CD4-positive, CD25-positive, alpha-beta regulatory T cell (primary cell): Measurements from ENCODE around the gene CAMKMT. TPM values are rescaled to one million over a fixed set of nuclear protein-coding genes. Genes with fewer than 3 reads are reported as not detected.
A peak's percentile ranks its signal among the peaks of the same experiment; 100 is the strongest.

Source experiments
- ATAC-seq, 2 donors: fragments of 150-1000 bp; cut with Tn5 transposase; one replicate each; pipeline ENCODE4 v1.10.0; 2021; ENCODE audit warnings: low read depth in 2 of 2, moderate number of reproducible peaks in 2 of 2, moderate library complexity in 1 of 2
- DNase-seq, 3 donors: peaks; one replicate each; pipeline versions ENCODE4 v3.0.0 to v3.0.0-alpha.2; 2012 to 2022; ENCODE audit warnings: mixed read lengths in 1 of 3
- H3K27ac ChIP-seq: one replicate; pipeline ENCODE4 v1.7.0; 2013; ENCODE audit warnings: mild to moderate bottlenecking, low read length; ENCODE audit not compliant: insufficient read depth, poor library complexity, severe bottlenecking
- H3K27me3 ChIP-seq: one replicate; pipeline ENCODE4 v1.7.0; 2013; ENCODE audit warnings: low read length; ENCODE audit not compliant: control insufficient read depth, insufficient read depth
- H3K36me3 ChIP-seq: one replicate; pipeline ENCODE4 v1.7.0; 2013; ENCODE audit warnings: mild to moderate bottlenecking, low read length, moderate library complexity; ENCODE audit not compliant: control insufficient read depth, insufficient read depth
- H3K4me1 ChIP-seq: 2 replicates; pipeline ENCODE4 v1.7.0; 2013; ENCODE audit warnings: mild to moderate bottlenecking, low read length; ENCODE audit not compliant: insufficient read depth, control insufficient read depth, poor library complexity, severe bottlenecking
- H3K4me3 ChIP-seq: one replicate; pipeline ENCODE4 v1.7.0; 2013; ENCODE audit warnings: low read depth, mild to moderate bottlenecking, low read length, moderate library complexity
- H3K9me3 ChIP-seq, 2 experiments: 1 replicate in 1 of 2; 2 replicates in 1 of 2; pipeline ENCODE4 v1.7.0; 2013; ENCODE audit warnings: low read length in 2 of 2, mild to moderate bottlenecking in 1 of 2, moderate library complexity in 1 of 2; ENCODE audit not compliant: control insufficient read depth in 2 of 2
- H3K27ac Mint-ChIP-seq, 3 donors: one replicate each; pipeline ENCODE4 v1.8.0; 2020 to 2022; ENCODE audit warnings: mild to moderate bottlenecking in 3 of 3, mixed read lengths in 3 of 3, moderate library complexity in 2 of 3
- H3K27me3 Mint-ChIP-seq: one replicate; pipeline ENCODE4 v1.8.0; 2022; ENCODE audit warnings: mild to moderate bottlenecking, mixed read lengths
- H3K36me3 Mint-ChIP-seq: one replicate; pipeline ENCODE4 v1.8.0; 2020; ENCODE audit warnings: mixed read lengths
- H3K4me1 Mint-ChIP-seq, 4 donors: one replicate each; pipeline ENCODE4 v1.8.0; 2020 to 2022; ENCODE audit warnings: mixed read lengths in 4 of 4, mild to moderate bottlenecking in 1 of 4
- H3K4me3 Mint-ChIP-seq, 4 donors: one replicate each; pipeline ENCODE4 v1.8.0; 2020 to 2022; ENCODE audit warnings: mild to moderate bottlenecking in 4 of 4, mixed read lengths in 4 of 4, moderate library complexity in 3 of 4
- H3K9me3 Mint-ChIP-seq, 7 donors: one replicate each; pipeline ENCODE4 v1.8.0; 2020 to 2022; ENCODE audit warnings: mixed read lengths in 7 of 7, mild to moderate bottlenecking in 3 of 7, moderate library complexity in 2 of 7
- polyA plus RNA-seq, 4 donors: library from polyadenylated mRNA; unstranded; fragments of 300-500 nt; fragmentation: Illumina TruSeq; gene quantifications; one replicate each; pipeline ENCODE4 v1.2.3, GENCODE V29; 2021
- total RNA-seq: library from RNA; stranded (reverse); gene quantifications from one replicate; pipeline ENCODE4 v1.2.3, GENCODE V29; 2022

The CAMKMT gene
- total and polyA plus RNA-seq, 5 donors from 2014 or later = 17.6 to 27.6 (median 19.5) TPM

GRCh38 chr2:44551497-44551896 is 189.8 kb downstream of the CAMKMT start:
- no peak overlapping the region for H3K4me3 ChIP-seq
- Mint-ChIP-seq H3K27me3 (no peaks in the 10 kb centered on the region), H3K36me3 (peaks cover 24% of the 10 kb centered on the region), H3K4me3 (no peak overlapping the region), H3K4me1 (peaks cover 0 to 8% (median 3%) of the 10 kb centered on the region in 4 donors), H3K27ac (no peak overlapping the region), H3K9me3 (peaks cover 0 to 1% (median 0%) of the 10 kb centered on the region in 7 donors)
- H3K9me3 ChIP-seq = no peaks in the 10 kb centered on the region
- no peak overlapping the region for H3K27ac ChIP-seq
- no peaks in the 10 kb centered on the region for H3K27me3 ChIP-seq
- no peak for ATAC-seq
- no peaks in the 10 kb centered on the region for H3K36me3 ChIP-seq
- no peak for DNase-seq
- H3K4me1 ChIP-seq = no peaks in the 10 kb centered on the region

- no peaks in the 10 kb centered on the region for H3K36me3 ChIP-seq
- Mint-ChIP-seq H3K4me3 (no peak overlapping the region), H3K27me3 (no peaks in the 10 kb centered on the region), H3K9me3 (peaks cover 0 to 1% (median 0%) of the 10 kb centered on the region in 7 donors), H3K27ac (no peak overlapping the region), H3K4me1 (peaks cover 0 to 8% (median 3%) of the 10 kb centered on the region in 4 donors), H3K36me3 (peaks cover 35% of the 10 kb centered on the region)
- no peak for DNase-seq
- no peaks in the 10 kb centered on the region for H3K9me3 ChIP-seq
- H3K27ac ChIP-seq = no peak overlapping the region
- no peaks in the 10 kb centered on the region for H3K27me3 ChIP-seq
- no peak overlapping the region for H3K4me3 ChIP-seq
- ATAC-seq = no peak
- H3K4me1 ChIP-seq = no peaks in the 10 kb centered on the region
These were observed 191.7 kb downstream of the CAMKMT start for GRCh38 chr2:44553456-44553855.

- H3K27ac ChIP-seq = no peak overlapping the region
- H3K4me1 ChIP-seq = no peaks in the 10 kb centered on the region
- H3K9me3 Mint-ChIP-seq = peaks cover 0 to 1% (median 0%) of the 10 kb centered on the region in 7 donors
- no peaks in the 10 kb centered on the region for H3K27me3 Mint-ChIP-seq
- H3K4me3 Mint-ChIP-seq = no peak overlapping the region
- H3K36me3 ChIP-seq = no peaks in the 10 kb centered on the region
- ATAC-seq (no peak), DNase-seq (no peak)
- H3K4me1 Mint-ChIP-seq = peaks cover 0 to 6% (median 1%) of the 10 kb centered on the region in 4 donors
- H3K27me3 ChIP-seq = no peaks in the 10 kb centered on the region
- H3K27ac Mint-ChIP-seq = no peak overlapping the region
- H3K9me3 ChIP-seq = no peaks in the 10 kb centered on the region
- H3K36me3 Mint-ChIP-seq = peaks cover 30% of the 10 kb centered on the region
- H3K4me3 ChIP-seq = no peak overlapping the region
These were observed 194.0 kb downstream of the CAMKMT start for GRCh38 chr2:44555700-44556099.

GRCh38 chr2:44559108-44559507 is 197.4 kb downstream of the CAMKMT start:
- DNase-seq = no peak
- ATAC-seq = no peak
- no peaks in the 10 kb centered on the region for H3K4me1 ChIP-seq
- no peaks in the 10 kb centered on the region for H3K9me3 Mint-ChIP-seq
- no peaks in the 10 kb centered on the region for H3K36me3 ChIP-seq
- H3K36me3 Mint-ChIP-seq = peaks cover 30% of the 10 kb centered on the region
- H3K27ac ChIP-seq = no peak overlapping the region
- H3K4me3 Mint-ChIP-seq = no peak overlapping the region
- no peak overlapping the region for H3K4me3 ChIP-seq
- no peaks in the 10 kb centered on the region for H3K9me3 ChIP-seq
- H3K4me1 Mint-ChIP-seq = peaks cover 0 to 10% (median 5%) of the 10 kb centered on the region in 4 donors
- H3K27ac Mint-ChIP-seq = no peak overlapping the region
- H3K27me3 Mint-ChIP-seq = no peaks in the 10 kb centered on the region
- no peaks in the 10 kb centered on the region for H3K27me3 ChIP-seq

GRCh38 chr2:44560352-44560751 is 198.6 kb downstream of the CAMKMT start:
- Mint-ChIP-seq H3K36me3 (peaks cover 23% of the 10 kb centered on the region), H3K27me3 (no peaks in the 10 kb centered on the region), H3K4me1 (peaks cover 0 to 10% (median 5%) of the 10 kb centered on the region in 4 donors), H3K4me3 (no peak overlapping the region), H3K27ac (no peak overlapping the region), H3K9me3 (no peaks in the 10 kb centered on the region)
- H3K27ac ChIP-seq = no peak overlapping the region
- no peaks in the 10 kb centered on the region for H3K27me3 ChIP-seq
- peak in 1 of 3 donors; percentile 10 for DNase-seq
- no peak for ATAC-seq
- no peaks in the 10 kb centered on the region for H3K4me1 ChIP-seq
- no peak overlapping the region for H3K4me3 ChIP-seq
- no peaks in the 10 kb centered on the region for H3K36me3 ChIP-seq
- H3K9me3 ChIP-seq = no peaks in the 10 kb centered on the region

GRCh38 chr2:44560941-44561340 is 199.2 kb downstream of the CAMKMT start:
- H3K4me1 Mint-ChIP-seq = peaks cover 0 to 10% (median 6%) of the 10 kb centered on the region in 4 donors
- Histone ChIP-seq H3K9me3 (no peaks in the 10 kb centered on the region), H3K27ac (no peak overlapping the region), H3K27me3 (no peaks in the 10 kb centered on the region), H3K36me3 (no peaks in the 10 kb centered on the region), H3K4me3 (no peak overlapping the region), H3K4me1 (no peaks in the 10 kb centered on the region)
- no peak for ATAC-seq
- no peak overlapping the region for H3K4me3 Mint-ChIP-seq
- peaks cover 19% of the 10 kb centered on the region for H3K36me3 Mint-ChIP-seq
- H3K27ac Mint-ChIP-seq = no peak overlapping the region
- no peaks in the 10 kb centered on the region for H3K9me3 Mint-ChIP-seq
- no peak for DNase-seq
- no peaks in the 10 kb centered on the region for H3K27me3 Mint-ChIP-seq

GRCh38 chr2:44562737-44563136 is 201.0 kb downstream of the CAMKMT start:
- Mint-ChIP-seq H3K4me1 (peaks cover 0 to 12% (median 8%) of the 10 kb centered on the region in 4 donors), H3K4me3 (no peak overlapping the region), H3K36me3 (peaks cover 12% of the 10 kb centered on the region), H3K27ac (no peak overlapping the region), H3K27me3 (no peaks in the 10 kb centered on the region), H3K9me3 (no peaks in the 10 kb centered on the region)
- H3K4me1 ChIP-seq = no peaks in the 10 kb centered on the region
- DNase-seq (no peak), ATAC-seq (no peak)
- H3K27ac ChIP-seq = no peak overlapping the region
- H3K4me3 ChIP-seq = no peak overlapping the region
- no peaks in the 10 kb centered on the region for H3K36me3 ChIP-seq
- no peaks in the 10 kb centered on the region for H3K27me3 ChIP-seq
- no peaks in the 10 kb centered on the region for H3K9me3 ChIP-seq

- peaks cover 10 to 22% (median 13%) of the 10 kb centered on the region in 4 donors for H3K4me1 Mint-ChIP-seq
These were observed 203.0 kb downstream of the CAMKMT start for GRCh38 chr2:44564752-44565151.

More at GRCh38 chr2:44564752-44565151, 203.0 kb downstream of the CAMKMT start:
- no peak overlapping the region for H3K27ac Mint-ChIP-seq
- H3K9me3 Mint-ChIP-seq = no peaks in the 10 kb centered on the region
- H3K36me3 ChIP-seq = no peaks in the 10 kb centered on the region
- no peaks in the 10 kb centered on the region for H3K4me1 ChIP-seq
- ATAC-seq (no peak), DNase-seq (no peak)
- no peak overlapping the region for H3K4me3 Mint-ChIP-seq
- H3K27me3 Mint-ChIP-seq = no peaks in the 10 kb centered on the region
- H3K4me3 ChIP-seq = no peak overlapping the region
- no peaks in the 10 kb centered on the region for H3K9me3 ChIP-seq
- H3K27me3 ChIP-seq = no peaks in the 10 kb centered on the region
- no peak overlapping the region for H3K27ac ChIP-seq
- peaks cover 4% of the 10 kb centered on the region for H3K36me3 Mint-ChIP-seq
